HCT116 (cell line): ENCODE results near the gene LTBP4. TPM values are rescaled to one million over a fixed set of nuclear protein-coding genes. Genes with fewer than 3 reads are reported as not detected.

Experiments used
- ATAC-seq: fragments of 200-7000 bp; cut with Tn5 transposase; 2 replicates; pipeline ENCODE4 v1.9.1; 2020; ENCODE audit warnings: mild to moderate bottlenecking, moderate library complexity
- BruUV-seq: library from RNA; stranded (reverse); fragments of 400-500 nt; replicated peaks from 2 replicates; lab custom pipeline; 2021; lab: Mats Ljungman, UMichigan
- CTCF ChIA-PET: fragments of 300-600 bp; sonication (Branson Sonifier 250); formaldehyde crosslinking; loops from one replicate; lab custom pipeline; 2021; ENCODE audit warnings: antibody characterized with exemption; lab: Charles Lee
- POLR2A ChIA-PET: fragments of 300-600, 350-600 bp; sonication (Branson Sonifier 250); formaldehyde crosslinking; loops from one replicate; lab custom pipeline; 2021; ENCODE audit warnings: antibody characterized with exemption; lab: Charles Lee
- RAD21 ChIA-PET, 2 experiments: fragments of 300-600 bp; sonication (Branson Sonifier 250); formaldehyde crosslinking; loops; one replicate each; lab custom pipeline; 2023; ENCODE audit warnings: low total read pairs in 2 of 2; ENCODE audit not compliant: uncharacterized antibody in 2 of 2, unreplicated experiment in 2 of 2, low non-redundant PET in 1 of 2; lab: Charles Lee
- DNase-seq: peaks from one replicate; pipeline ENCODE4 v3.0.0-alpha.2; 2010; ENCODE audit warnings: low read depth, low spot score
- H2AFZ ChIP-seq: fragments of 200-600 bp; shearing (Covaris generic), sonication (generic); 2 replicates; pipeline ENCODE4 v1.6.1; 2017; ENCODE audit warnings: low read depth, mixed run types, mixed read lengths, antibody characterized with exemption, low read length; ENCODE audit not compliant: poor library complexity, severe bottlenecking
- H3K27ac ChIP-seq: 2 replicates; pipeline ENCODE4 v1.5.1; 2012; ENCODE audit warnings: low read depth, low read length
- H3K27me3 ChIP-seq: fragments of 200-600 bp; sonication (generic); 2 replicates; pipeline ENCODE4 v1.6.1; 2016; ENCODE audit warnings: mixed run types, low read length, mixed read lengths; ENCODE audit not compliant: insufficient read depth
- H3K36me3 ChIP-seq, 2 experiments: fragments of 200-500 bp in 1 of 2; fragments of 200-600 bp in 1 of 2; sonication (Bioruptor generic) in 1 of 2; sonication (generic) in 1 of 2; 2 replicates each; pipeline versions ENCODE4 v1.5.1 to v1.6.1; 2014 to 2016; ENCODE audit warnings: low read length in 2 of 2, inconsistent platforms in 1 of 2, mixed read lengths in 1 of 2, mixed run types in 1 of 2; ENCODE audit not compliant: insufficient read depth in 2 of 2, control insufficient read depth in 1 of 2
- H3K4me1 ChIP-seq, 2 experiments: fragments of 200-600 bp in 1 of 2; sonication (generic) in 1 of 2; 2 replicates each; pipeline versions ENCODE4 v1.5.1 to v1.6.1; 2012 to 2017; ENCODE audit warnings: low read length in 2 of 2, inconsistent platforms in 1 of 2, mild to moderate bottlenecking in 1 of 2, mixed read lengths in 1 of 2, mixed run types in 1 of 2, moderate library complexity in 1 of 2; ENCODE audit not compliant: insufficient read depth in 2 of 2, control insufficient read depth in 1 of 2
- H3K4me2 ChIP-seq: fragments of 200-600 bp; sonication (generic); 2 replicates; pipeline ENCODE4 v1.6.1; 2017; ENCODE audit warnings: mixed run types, low read length, mixed read lengths
- H3K4me3 ChIP-seq, 2 experiments: fragments of 200-600 bp in 1 of 2; sonication (generic) in 1 of 2; replicated peaks in 1 of 2; 2 replicates each; pipeline ENCODE4 v1.5.1; 2011 to 2016; ENCODE audit warnings: low read length in 2 of 2, control low read depth in 1 of 2, low read depth in 1 of 2, mild to moderate bottlenecking in 1 of 2, mixed read lengths in 1 of 2, mixed run types in 1 of 2
- H3K79me2 ChIP-seq: fragments of 200-600 bp; sonication (generic); 2 replicates; pipeline ENCODE4 v1.6.1; 2017; ENCODE audit warnings: mild to moderate bottlenecking, mixed run types, low read length, moderate library complexity, mixed read lengths; ENCODE audit not compliant: insufficient read depth
- H3K9ac ChIP-seq: fragments of 200-600 bp; sonication (generic); 2 replicates; pipeline ENCODE4 v1.6.1; 2016; ENCODE audit warnings: low read length, mixed read lengths
- H3K9me2 ChIP-seq: fragments of 200-600 bp; sonication (generic), shearing (Covaris generic); 2 replicates; pipeline ENCODE4 v1.6.1; 2017; ENCODE audit warnings: mixed run types, mild to moderate bottlenecking, moderate library complexity; ENCODE audit not compliant: insufficient read depth
- H3K9me3 ChIP-seq, 2 experiments: fragments of 200-500 bp in 1 of 2; fragments of 200-600 bp in 1 of 2; sonication (Bioruptor generic) in 1 of 2; sonication (generic) in 1 of 2; 2 replicates each; pipeline ENCODE4 v1.6.1; 2014 to 2017; ENCODE audit warnings: low read length in 2 of 2, mixed read lengths in 2 of 2, inconsistent platforms in 1 of 2, low read depth in 1 of 2, mild to moderate bottlenecking in 1 of 2, mixed run types in 1 of 2, moderate library complexity in 1 of 2; ENCODE audit not compliant: control insufficient read depth in 1 of 2, insufficient read depth in 1 of 2
- H4K20me1 ChIP-seq: fragments of 200-600 bp; sonication (generic), shearing (Covaris generic); 2 replicates; pipeline ENCODE4 v1.6.1; 2017; ENCODE audit warnings: mixed run types, mild to moderate bottlenecking, moderate library complexity; ENCODE audit not compliant: insufficient read depth
- ATF3 ChIP-seq: IDR thresholded peaks from 2 replicates; pipeline ENCODE4 v1.6.1; 2012
- CBX3 ChIP-seq: IDR thresholded peaks from 2 replicates; pipeline ENCODE4 v1.6.1; 2012; ENCODE audit warnings: low read depth
- CEBPB ChIP-seq: IDR thresholded peaks from 2 replicates; pipeline ENCODE4 v1.6.1; 2012; ENCODE audit warnings: low read depth
- CTCF ChIP-seq, 3 experiments: fragments of 200-600 bp in 1 of 3; sonication (generic) in 1 of 3; IDR thresholded peaks in 2 of 3; conservative IDR thresholded peaks in 1 of 3; 2 replicates each; pipeline ENCODE4 v1.5.1; 2012 to 2017; ENCODE audit warnings: low read depth in 2 of 3, low read length in 2 of 3, antibody characterized with exemption in 1 of 3, borderline replicate concordance in 1 of 3, control low read depth in 1 of 3, mild to moderate bottlenecking in 1 of 3, mixed read lengths in 1 of 3, mixed run types in 1 of 3, moderate library complexity in 1 of 3; ENCODE audit not compliant: insufficient read depth in 1 of 3
- EGR1 ChIP-seq: IDR thresholded peaks from 2 replicates; pipeline ENCODE4 v1.6.1; 2012; ENCODE audit warnings: low read depth
- EZH2 ChIP-seq: fragments of 200-600 bp; sonication (generic); IDR thresholded peaks from 2 replicates; pipeline ENCODE4 v1.6.1; 2017; ENCODE audit warnings: antibody characterized with exemption, mixed run types
- POLR2AphosphoS5 ChIP-seq: IDR thresholded peaks from 2 replicates; pipeline ENCODE4 v1.6.1; 2011; ENCODE audit warnings: mild to moderate bottlenecking, low read depth, low read length, moderate library complexity
- SIN3A ChIP-seq: IDR thresholded peaks from 2 replicates; pipeline ENCODE4 v1.6.1; 2012; ENCODE audit warnings: low read depth
- SP1 ChIP-seq: IDR thresholded peaks from 2 replicates; pipeline ENCODE4 v1.6.1; 2012; ENCODE audit warnings: low read depth
- TCF7L2 ChIP-seq: IDR thresholded peaks from 2 replicates; pipeline ENCODE4 v1.7.0; 2011; ENCODE audit warnings: borderline replicate concordance, inconsistent platforms; ENCODE audit not compliant: insufficient read depth, insufficient read length; ENCODE audit errors: extremely low read depth
- ZBTB33 ChIP-seq: IDR thresholded peaks from 2 replicates; pipeline ENCODE4 v1.6.1; 2011; ENCODE audit warnings: mild to moderate bottlenecking, low read length, moderate library complexity; ENCODE audit not compliant: insufficient replicate concordance; ENCODE audit errors: extremely low read depth
- ZFX ChIP-seq: fragments of 450-650 bp; IDR thresholded peaks from 2 replicates; pipeline ENCODE4 v1.6.1; 2017
- intact Hi-C: fragments of 100-400 bp; cut with micrococcal nuclease; formaldehyde crosslinking; loops from 2 replicates; pipeline ENCODE4 v1.10.0; 2022
- total RNA-seq: library from RNA; stranded (reverse); gene quantifications from one replicate; pipeline ENCODE4 v1.2.1, GENCODE V29; 2021; ENCODE audit not compliant: unreplicated experiment

The LTBP4 gene
- total RNA-seq, 1 experiment from 2014 or later: 310 TPM

GRCh38 chr19:40612831-40613689 lies 11.9 kb downstream of the LTBP4 start:
- Histone ChIP-seq H4K20me1 (no peaks in the 10 kb centered on the region), H3K27me3 (no peaks in the 10 kb centered on the region), H3K9ac (peak overlapping the region; percentile 92), H2AFZ (peak overlapping the region; percentile 76), H3K4me3 (peak overlapping the region; percentile 87 to 88), H3K4me1 (peaks cover 38 to 78% of the 10 kb centered on the region in 2 experiments), H3K4me2 (peak overlapping the region; percentile 100), H3K9me3 (no peaks in the 10 kb centered on the region), H3K27ac (peak overlapping the region; percentile 99), H3K36me3 (peaks cover 3 to 21% of the 10 kb centered on the region in 2 experiments; a peak in 2 of 4 replicates), H3K9me2 (no peaks in the 10 kb centered on the region), H3K79me2 (peaks cover 8% of the 10 kb centered on the region; the same call in 1 of the 2 replicates)
- ATAC-seq (peak; percentile 33), DNase-seq (no peak)
- BruUV-seq: no TSS peak
- intact Hi-C loops: loop anchor here (5.0 kb wide), 1 partner anchor 391 kb away; no protein-coding TSS in a partner anchor
- ChIA-PET POLR2A (interaction anchor here (0.6 to 4.1 kb wide), 11 partner anchors 9 to 1683 kb away, joined by 3 to 55 read pairs (median 4); partner anchors contain the start of gene SERTAD1), RAD21 (interaction anchor here in 1 of 2 experiments (0.8 kb wide), 1 partner anchor 9 kb away, joined by 3 read pairs; no protein-coding TSS in a partner anchor), CTCF (interaction anchor here (0.7 to 3.0 kb wide), 5 partner anchors 11 to 308 kb away, joined by 3 to 39 read pairs (median 5); partner anchors contain the start of gene LTBP4)
- TF ChIP-seq ATF3 (no peak), EZH2 (no peak), CEBPB (no peak), TCF7L2 (no peak), EGR1 (0 out of 2 replicates have a peak, but pooled peaks have one; percentile 47), SP1 (peak; percentile 36; the same call in 1 of the 2 replicates), ZBTB33 (no peak), POLR2AphosphoS5 (peak; percentile 45), ZFX (no peak), SIN3A (no peak), CBX3 (no peak), CTCF (IDR thresholded peaks at IDR 0.05 in 2 of 3, conservative IDR thresholded peaks at IDR 0.05 in 1 of 3; ENCODE audit: borderline replicate concordance in 1 of 3, insufficient read depth in 1 of 3, low read depth in 2 of 3, low read length in 2 of 3) (no peak)
